ENCODE measurements around the gene TFPI2.

GRCh38 chr7:93862651-93863050 lies 27.9 kb downstream of the TFPI2 start:
- no peak for TF ChIP-seq FOXA1 (IDR thresholded peaks at IDR 0.05)
- TF ChIP-seq CTCF (IDR thresholded peaks at IDR 0.05; ENCODE audit: low read depth, low read length, missing input control), result no peak
- TF ChIP-seq GABPA (IDR thresholded peaks at IDR 0.05 in 1 of 2, conservative IDR thresholded peaks at IDR 0.05 in 1 of 2), result no peak
- no peak for TF ChIP-seq TAF1 (conservative IDR thresholded peaks at IDR 0.05)
- TF ChIP-seq MAX (IDR thresholded peaks at IDR 0.05), result no peak
- no peak for TF ChIP-seq YY1 (IDR thresholded peaks at IDR 0.05)
- no peak for TF ChIP-seq EGR1 (IDR thresholded peaks at IDR 0.05; ENCODE audit: low read depth in 2 of 2)
- no peak for TF ChIP-seq RAD21 (IDR thresholded peaks at IDR 0.05)
- no peak for TF ChIP-seq HNF4A (conservative IDR thresholded peaks at IDR 0.05)
- TF ChIP-seq ATF3 (IDR thresholded peaks at IDR 0.05), result no peak
- no peak for TF ChIP-seq ZBTB33 (IDR thresholded peaks at IDR 0.05)
- TF ChIP-seq HNF4G (IDR thresholded peaks at IDR 0.05), result no peak
- no peak for TF ChIP-seq JUND (IDR thresholded peaks at IDR 0.05)
- no peak for TF ChIP-seq RXRA (IDR thresholded peaks at IDR 0.05)

Data from liver (tissue), 3 donors.